HG02884 (cell line): ENCODE results near the gene DNAJC27.

Source experiments
- ATAC-seq: cut with Tn5 transposase; IDR thresholded peaks from one replicate; pipeline ENCODE4 v1.9.1; 2021; ENCODE audit warnings: mild to moderate bottlenecking, moderate library complexity; ENCODE audit not compliant: unreplicated experiment

The DNAJC27 gene

GRCh38 chr2:24910245-24910644, 61.5 kb downstream of the DNAJC27 start:
- no peak for ATAC-seq

DNA sequence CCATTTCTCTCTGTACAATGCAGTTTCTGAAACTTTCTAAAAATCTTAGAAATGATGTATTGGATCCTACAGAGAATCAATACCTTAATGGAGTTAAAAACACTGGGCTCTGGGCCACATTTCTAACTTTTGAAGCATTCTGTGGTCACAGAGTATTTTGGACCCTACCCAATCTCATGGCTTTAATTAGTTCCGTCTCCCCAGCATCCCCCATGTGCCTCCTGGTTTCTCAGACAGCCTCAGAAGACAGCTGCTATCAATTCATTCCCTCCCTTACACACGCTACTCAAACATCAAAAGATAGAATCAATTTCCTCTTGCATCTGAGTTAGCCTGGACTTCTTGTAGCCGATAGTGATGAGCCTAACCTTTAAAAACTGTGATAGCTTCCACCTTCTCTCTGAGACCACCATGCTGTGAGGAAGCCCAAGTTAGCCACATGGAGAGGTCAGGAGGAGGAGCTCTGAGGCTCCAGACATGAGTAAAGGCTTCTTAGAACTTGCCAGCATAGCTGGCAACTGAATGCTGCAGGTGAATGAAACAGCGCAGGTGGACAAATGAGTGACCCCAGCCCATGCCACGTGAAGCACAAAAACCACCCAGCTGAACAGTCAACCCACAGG, 62.1 kb downstream of the DNAJC27 start:
- no peak for ATAC-seq

DNA sequence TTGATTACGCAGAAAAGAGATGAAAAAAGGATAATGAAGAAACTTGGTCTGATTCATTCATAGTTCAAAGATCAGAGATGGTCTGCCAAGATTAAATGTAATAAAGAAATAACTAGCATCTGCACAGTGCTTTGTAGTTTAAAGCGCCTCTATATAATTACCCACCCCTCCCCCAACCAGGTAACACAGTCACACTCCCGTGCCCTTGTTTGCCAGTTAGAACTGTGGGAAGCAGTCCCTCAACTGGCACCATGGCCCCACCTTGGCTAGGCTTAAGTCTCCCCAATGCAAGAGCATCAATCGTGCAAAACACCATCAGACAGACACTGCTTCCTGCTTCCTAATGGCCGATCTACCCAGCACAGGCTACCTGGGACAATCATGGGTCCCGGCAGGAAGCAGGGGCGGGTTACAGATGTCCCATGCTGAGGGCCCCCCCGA, 63.3 kb downstream of the DNAJC27 start:
- ATAC-seq, result no peak

DNA sequence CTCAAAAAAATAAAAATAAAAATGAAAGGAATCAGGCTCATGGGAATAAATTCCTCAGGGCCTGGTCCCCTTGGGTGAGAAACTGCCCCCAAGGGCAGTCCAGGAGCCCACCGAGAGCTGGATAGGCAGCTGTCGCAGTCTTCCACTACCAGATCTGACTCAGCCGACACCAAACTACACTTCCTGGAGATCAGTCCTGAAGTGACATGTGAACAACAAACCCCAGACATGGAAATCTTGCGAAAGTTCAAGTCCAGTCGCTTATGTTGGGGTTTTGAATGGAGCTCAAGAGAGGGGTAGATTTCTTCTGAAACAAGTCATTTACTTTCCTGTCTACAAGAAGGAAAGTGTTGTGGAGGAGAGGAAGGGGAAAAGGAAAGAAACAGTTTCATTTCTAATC, 64.6 kb downstream of the DNAJC27 start:
- no peak for ATAC-seq

DNA sequence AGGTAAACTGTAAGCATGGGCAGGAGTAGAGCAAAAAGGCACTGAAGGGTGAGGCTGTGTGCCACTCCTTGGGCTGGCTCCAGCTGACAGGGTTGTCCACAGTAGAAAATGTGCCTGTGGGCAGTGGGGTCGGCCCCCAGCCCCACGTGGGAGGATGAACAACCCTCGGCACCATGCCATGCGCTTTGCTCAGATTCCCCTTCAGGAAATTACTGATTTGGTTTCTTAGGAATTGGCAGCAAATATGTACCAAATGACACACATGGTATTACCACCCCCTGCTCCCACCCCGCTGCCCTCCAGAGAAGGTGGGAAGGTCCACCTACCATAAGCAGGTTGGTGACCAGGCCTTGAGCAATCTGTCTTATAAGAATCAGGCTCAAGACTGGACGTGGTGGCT, 65.3 kb downstream of the DNAJC27 start:
- no peak for ATAC-seq

DNA sequence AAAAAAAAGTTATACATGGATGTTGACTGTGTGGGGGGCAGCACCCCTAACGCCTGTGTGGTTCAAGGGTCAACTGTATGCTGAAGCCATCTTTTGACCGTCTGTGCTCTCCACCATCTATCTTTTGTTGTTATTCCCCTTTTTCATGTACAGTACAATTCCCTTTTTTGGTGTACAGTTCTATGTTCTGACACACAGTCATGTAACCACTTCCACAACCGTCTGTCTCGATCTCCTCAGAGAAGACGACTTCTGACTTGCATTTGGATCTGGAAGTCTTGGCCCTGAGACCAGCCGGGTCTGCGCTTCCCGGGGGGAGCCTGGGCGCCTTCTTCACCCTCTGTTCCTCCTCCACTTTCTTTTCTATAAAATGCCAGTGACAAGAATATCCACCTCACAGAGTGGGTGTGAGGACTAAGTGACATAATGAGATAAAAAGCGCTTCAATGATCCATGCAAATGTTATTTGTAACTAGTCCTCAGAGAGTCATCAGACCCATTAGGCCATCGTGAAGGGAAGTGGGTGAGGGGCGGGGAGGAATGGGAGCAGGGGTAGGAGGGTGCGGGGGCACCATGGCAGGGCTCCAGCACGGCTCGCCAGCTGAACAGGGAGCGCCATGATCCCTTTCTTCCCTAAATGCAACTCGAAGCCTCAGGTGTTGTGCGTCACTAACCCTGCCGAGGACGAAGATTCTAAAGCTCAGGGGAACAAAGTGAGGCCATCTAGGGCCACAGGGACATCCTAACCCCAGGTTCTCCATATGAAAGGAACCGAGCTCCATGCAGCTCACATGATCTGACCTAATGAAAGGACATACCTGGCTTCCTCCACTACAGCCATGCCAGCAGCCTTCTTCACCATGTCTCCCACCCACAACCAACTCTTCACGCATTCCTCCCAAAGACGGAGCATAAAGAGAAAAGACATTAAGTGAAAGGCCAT, 68.3 kb downstream of the DNAJC27 start:
- no peak for ATAC-seq

DNA sequence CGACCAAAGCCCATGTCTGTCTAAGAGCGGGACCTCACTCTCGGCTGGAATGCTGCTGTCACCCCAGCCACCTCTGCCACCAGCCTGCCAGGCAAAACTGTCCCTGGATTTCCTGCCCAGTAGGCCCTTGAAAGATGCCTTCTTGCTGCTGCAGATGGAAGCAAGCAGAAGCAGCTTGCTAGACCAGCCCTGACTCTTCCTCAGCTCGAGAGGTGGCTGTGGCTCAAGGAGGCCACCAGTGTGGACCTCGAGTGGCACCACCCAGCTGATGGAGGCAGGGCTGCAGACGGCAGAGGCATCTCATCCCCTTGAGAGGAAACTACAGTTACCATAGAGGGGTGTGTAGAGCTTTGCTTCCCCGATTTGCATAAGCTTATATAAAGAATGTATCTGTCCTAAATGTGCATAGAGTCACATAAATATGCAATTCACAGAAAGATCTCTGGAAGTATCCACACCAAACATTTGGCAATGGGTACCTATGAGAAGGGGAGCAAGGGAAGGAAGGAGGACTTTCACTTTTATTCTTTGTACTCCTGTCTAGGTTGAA, 72.3 kb downstream of the DNAJC27 start:
- no peak for ATAC-seq

GRCh38 chr2:24898122-24899109, 73.3 kb downstream of the DNAJC27 start:
- ATAC-seq, result no peak

GRCh38 chr2:24894750-24895149, 77.0 kb downstream of the DNAJC27 start:
- no peak for ATAC-seq

- ATAC-seq, result no peak
Measured at GRCh38 chr2:24893934-24894333, 77.8 kb downstream of the DNAJC27 start.
